NCI-H1436 (cell line): ENCODE measurements around the gene RUVBL1.

Source experiments
- DNase-seq: peaks from one replicate; lab custom pipeline; 2025; lab: John Stamatoyannopoulos, UW

The RUVBL1 gene

GRCh38 chr3:128083396-128083795 lies 40.2 kb downstream of the RUVBL1 start:
- DNase-seq: no peak

DNA sequence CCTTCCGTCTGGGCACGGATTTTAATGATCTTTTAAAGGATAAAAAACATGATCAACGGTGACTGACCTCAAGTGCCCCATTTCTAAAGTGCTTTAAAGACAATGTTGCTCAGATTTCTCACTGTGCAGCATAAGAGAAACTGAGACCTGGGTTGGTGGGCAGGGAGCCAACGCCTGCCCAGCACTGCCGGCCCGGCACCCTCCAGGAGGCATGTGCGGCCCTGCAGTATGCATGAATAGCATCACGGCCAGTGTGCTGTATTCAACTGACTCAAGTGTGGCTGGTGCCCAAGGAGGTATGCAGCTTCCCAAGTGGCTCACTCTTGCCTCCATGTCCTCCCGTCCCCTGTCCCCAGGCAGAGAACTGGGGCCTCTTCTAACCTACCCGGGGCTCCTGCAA lies 41.1 kb downstream of the RUVBL1 start:
- no peak for DNase-seq

DNA sequence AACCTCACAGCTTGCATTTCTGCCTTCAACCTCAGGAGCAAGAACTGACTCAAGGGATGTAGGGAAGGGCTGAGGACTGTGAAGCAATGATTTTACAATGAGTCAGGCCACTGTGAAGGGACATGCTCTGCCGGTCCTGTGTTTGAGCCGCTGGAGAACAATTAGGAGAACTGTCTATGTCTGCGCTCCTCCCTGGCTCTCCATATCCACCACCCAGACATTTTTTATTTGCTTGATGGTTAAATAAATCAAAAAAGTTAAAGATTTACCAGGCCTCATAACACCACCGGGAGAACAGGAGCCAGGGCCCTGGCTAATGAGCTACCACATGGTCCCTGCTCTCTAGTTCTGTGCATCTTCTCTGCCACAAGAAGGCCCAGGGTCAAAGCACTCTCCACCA lies 41.8 kb downstream of the RUVBL1 start:
- DNase-seq: no peak

DNA sequence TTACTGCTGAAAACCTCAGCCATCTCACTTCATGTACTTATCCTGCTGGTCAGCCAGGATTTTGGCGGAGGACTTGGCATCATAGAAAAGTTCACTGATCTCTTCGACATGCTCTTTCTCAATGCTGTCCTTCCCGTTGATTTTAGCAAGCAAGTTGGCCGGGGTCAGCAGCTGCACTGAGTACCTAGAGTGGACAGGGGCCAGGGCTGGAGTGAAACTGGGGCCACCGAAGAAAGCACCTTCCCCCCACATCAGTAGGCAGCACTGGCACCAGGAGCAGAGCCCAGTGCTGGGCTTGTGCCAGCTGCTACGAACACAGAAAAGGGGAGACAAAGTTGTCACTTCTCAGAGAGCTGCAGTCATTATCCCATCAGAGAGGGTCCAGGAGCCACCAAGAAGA lies 42.4 kb downstream of the RUVBL1 start:
- no peak for DNase-seq

GRCh38 chr3:128080323-128081080 lies 43.1 kb downstream of the RUVBL1 start:
- no peak for DNase-seq

GRCh38 chr3:128079823-128080222 lies 43.8 kb downstream of the RUVBL1 start:
- DNase-seq: no peak

DNA sequence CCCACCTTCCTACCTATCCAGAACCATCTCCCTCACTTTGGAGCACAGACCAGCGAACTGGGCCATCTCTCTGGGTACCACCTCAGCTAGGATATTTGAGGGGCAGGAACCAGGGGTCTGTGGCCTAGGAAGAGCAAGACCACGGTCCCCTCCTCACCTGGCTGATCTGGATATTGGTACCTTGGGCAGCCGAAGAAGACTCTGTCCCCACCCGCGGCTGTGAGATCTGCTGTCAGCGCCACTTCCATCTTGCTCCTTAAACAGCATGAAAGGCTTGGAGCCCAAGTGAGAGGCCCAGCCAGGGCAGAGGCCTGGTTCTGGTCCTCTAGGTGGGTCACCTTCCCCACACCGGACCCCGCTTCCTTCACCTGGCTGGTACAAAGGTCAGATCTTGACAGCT lies 44.7 kb downstream of the RUVBL1 start:
- no peak for DNase-seq

GRCh38 chr3:128078322-128078721 lies 45.3 kb downstream of the RUVBL1 start:
- DNase-seq: no peak

DNA sequence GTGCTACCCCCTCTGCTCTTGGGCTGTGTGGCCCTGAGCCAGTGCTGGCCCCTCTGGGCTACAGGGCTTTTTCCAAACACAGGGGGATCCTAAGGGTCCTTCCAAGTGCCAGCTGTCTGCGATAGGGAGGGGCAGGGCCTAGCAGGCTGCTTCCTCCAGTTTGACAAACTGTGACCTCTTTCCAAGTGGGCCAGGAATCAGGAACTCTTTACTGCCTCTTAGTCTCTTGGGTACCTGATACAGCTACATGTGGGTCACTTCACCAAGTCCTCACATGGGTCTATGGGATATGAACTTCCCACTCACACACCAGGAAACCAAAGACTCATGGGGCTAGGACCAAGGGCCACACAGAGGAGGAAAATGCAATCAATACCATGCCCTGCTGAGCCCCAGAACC lies 45.9 kb downstream of the RUVBL1 start:
- DNase-seq: no peak

DNA sequence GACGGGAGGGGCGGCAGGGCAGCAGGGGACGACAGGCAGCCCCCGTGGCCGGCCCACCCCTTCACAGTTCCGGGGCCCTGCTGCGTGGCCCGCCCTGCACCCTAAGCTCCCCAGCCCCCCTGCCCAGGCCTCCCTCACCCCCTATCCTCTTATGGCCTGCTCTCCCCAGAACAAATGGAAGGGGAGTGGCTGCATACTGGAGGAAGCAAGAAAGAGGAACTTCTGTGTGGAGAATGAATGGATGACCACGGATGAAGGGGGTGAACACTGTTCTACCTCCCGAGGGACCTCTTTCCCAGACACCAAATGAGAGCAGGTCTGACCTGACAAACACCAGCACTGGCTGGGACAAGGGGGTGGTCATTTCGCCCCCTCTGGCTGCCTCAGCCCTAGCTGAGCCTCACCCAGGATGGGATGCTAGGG lies 46.4 kb downstream of the RUVBL1 start:
- DNase-seq: no peak

DNA sequence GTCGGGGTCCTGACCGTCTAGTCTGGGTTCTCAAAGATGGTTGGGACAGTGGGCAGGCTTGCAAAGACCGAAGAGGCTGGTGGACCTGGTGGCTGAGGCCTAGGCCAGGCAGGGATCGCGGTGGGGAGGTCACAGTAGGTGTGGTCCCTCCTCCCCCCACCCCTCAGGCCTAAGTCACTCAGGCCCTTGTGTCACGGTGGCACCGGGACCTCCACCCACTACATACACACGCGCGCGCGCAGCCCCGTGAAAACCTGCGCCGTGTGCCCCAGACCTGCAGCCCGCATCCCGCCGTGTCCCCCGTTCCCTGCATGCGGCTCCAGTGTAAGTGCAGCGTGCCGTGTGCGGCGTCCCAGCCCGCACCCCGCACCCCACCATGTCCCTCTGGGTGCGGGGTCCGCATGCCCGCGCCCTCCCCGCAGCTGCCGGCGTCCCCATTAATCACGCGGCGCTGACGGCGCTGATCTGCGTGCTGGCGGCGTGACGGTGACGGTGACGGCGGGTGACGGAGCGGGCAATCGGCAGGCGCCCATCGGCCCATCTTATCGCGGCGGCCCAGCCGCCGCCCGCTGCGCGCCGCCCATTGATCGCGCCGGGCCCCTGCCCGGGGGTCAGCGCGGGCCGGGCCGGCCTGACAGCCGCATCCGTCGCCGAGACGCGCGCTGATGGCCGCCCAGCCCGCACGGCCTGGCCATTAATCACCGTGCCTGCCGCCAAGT lies 47.0 kb downstream of the RUVBL1 start:
- DNase-seq: no peak

- DNase-seq: no peak
Measured at GRCh38 chr3:128075522-128076482, 47.8 kb downstream of the RUVBL1 start.

DNA sequence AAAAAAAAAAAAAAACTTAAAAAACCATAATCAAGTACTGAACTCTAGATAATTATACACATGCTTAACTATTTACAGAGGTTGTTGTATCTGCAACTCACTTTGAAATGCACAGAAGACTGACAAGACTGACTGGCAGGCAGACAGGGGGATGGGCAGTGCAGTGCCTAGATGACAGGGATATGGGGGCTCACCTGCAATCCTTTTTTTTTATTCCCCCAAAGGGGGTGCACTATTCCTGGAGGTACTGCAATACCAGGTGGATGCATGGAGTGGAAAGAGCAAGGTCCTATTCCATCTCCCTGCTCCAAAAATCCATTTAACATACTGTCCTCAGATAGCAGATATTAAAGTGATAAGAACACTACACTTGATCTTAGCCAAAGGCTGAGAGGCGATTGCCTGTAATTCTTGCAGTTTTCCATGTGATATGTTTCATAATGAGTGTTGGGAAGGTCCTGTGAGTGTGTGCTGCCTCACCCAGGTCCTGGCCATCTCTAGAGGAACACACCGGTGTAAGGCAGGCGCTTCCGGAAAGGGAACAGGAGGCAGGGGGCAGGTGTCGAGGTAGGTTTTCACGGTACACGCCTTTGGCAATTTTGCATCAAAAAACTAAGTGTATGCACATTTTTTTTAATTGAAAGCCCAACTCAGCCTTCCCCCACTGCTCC lies 48.6 kb downstream of the RUVBL1 start:
- DNase-seq: no peak

DNA sequence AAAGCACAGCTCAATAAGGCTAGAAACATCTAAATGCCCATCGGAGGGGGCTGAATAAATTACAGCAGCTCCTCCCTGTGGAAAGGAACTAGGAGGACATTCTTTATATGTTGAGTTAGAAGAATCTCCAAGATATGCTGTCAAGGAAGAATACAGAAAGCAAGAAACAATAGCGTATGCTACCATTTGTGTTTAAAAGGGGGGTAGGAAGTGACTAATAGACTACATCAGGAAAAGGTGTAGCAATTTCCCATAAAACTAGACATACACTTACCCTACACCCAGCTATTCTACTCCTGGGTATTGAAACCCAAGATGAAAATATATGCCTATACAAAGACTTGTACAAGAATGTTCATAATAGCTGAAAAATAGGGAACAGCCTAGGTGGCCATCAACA lies 49.8 kb downstream of the RUVBL1 start:
- DNase-seq: no peak

- DNase-seq: no peak
Measured at GRCh38 chr3:128073185-128073725, 50.4 kb downstream of the RUVBL1 start.

GRCh38 chr3:128072454-128073184 lies 51.0 kb downstream of the RUVBL1 start:
- no peak for DNase-seq

DNA sequence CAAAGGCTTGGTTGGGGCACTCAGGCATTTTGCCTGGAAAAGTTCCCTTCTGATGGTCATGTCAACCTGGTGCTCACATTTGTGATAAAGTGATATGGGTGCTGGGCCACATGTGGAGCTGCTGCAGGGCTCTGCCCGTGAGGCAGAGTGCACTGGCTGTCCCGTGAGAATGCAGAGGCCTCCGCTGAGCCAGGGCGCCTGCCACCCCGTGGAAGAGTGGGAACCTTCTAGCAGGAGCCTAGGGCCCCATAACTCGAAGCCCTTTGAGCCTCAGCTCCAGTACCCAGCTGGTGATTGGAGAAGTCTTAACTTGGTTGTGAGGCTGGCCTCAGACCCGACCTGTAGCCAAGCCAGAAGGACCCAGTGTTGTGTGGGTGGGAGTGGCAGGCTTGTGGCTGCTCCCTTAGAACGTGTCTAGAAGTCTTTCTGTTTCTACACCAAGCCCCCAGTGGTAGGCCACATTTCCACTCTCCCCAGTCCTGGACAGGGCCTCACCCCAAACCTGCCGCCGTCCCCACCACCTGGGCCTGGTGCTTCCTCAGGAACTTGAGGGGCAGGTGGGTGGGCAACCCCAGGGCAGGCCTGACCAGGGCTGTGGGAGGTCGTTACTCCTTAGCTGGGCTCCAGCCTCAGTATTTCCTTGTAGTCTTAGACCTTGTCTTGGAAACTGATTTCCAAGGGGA lies 51.7 kb downstream of the RUVBL1 start:
- DNase-seq: no peak

GRCh38 chr3:128070898-128071591 lies 52.6 kb downstream of the RUVBL1 start:
- no peak for DNase-seq

DNA sequence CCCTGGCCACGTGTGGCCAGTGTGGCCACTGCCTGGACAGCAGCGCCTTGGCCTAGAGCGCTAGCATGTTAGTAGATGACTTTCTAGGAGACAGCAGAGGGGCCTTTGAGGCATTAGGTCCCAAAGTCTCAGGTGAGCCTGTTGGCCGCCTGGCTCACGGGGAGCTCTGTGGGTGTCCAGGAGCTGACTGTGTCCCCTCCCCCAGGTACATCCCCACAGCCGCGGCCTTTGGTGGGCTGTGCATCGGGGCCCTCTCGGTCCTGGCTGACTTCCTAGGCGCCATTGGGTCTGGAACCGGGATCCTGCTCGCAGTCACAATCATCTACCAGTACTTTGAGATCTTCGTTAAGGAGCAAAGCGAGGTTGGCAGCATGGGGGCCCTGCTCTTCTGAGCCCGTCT lies 54.3 kb downstream of the RUVBL1 start:
- DNase-seq: no peak

- DNase-seq: peak; percentile 53
Measured at GRCh38 chr3:128068156-128068620, 55.4 kb downstream of the RUVBL1 start.
